Calu3 (cell line): Measurements from ENCODE around the gene LAMB3. TPM values are rescaled to one million over a fixed set of nuclear protein-coding genes. Genes with fewer than 3 reads are reported as not detected.

Source experiments
- BruUV-seq: library from RNA; stranded (reverse); fragments of 400-500 nt; replicated peaks from 2 replicates; lab custom pipeline; 2021; lab: Mats Ljungman, UMichigan
- CTCF ChIA-PET: fragments of 300-600 bp; sonication (Branson Sonifier 250); formaldehyde crosslinking; loops from one replicate; lab custom pipeline; 2022; ENCODE audit warnings: antibody characterized with exemption; lab: Charles Lee
- DNase-seq: peaks from one replicate; pipeline ENCODE4 v3.0.0; 2022
- H3K27ac Mint-ChIP-seq: one replicate; pipeline ENCODE4 v1.8.0; 2022; ENCODE audit warnings: mixed read lengths; ENCODE audit not compliant: unreplicated experiment
- H3K27me3 Mint-ChIP-seq: one replicate; pipeline ENCODE4 v1.8.0; 2022; ENCODE audit warnings: mixed read lengths; ENCODE audit not compliant: unreplicated experiment
- H3K36me3 Mint-ChIP-seq: one replicate; pipeline ENCODE4 v1.8.0; 2022; ENCODE audit warnings: mild to moderate bottlenecking, moderate library complexity, mixed read lengths; ENCODE audit not compliant: insufficient read depth, unreplicated experiment
- H3K4me1 Mint-ChIP-seq: one replicate; pipeline ENCODE4 v1.8.0; 2022; ENCODE audit warnings: mild to moderate bottlenecking, low read depth, mixed read lengths; ENCODE audit not compliant: unreplicated experiment
- H3K4me3 Mint-ChIP-seq: one replicate; pipeline ENCODE4 v1.8.0; 2022; ENCODE audit warnings: mild to moderate bottlenecking, low read depth, moderate library complexity, mixed read lengths; ENCODE audit not compliant: unreplicated experiment
- H3K9me3 Mint-ChIP-seq: one replicate; pipeline ENCODE4 v1.8.0; 2022; ENCODE audit warnings: low read depth, mixed read lengths; ENCODE audit not compliant: unreplicated experiment
- intact Hi-C: fragments of 100-400 bp; cut with micrococcal nuclease; formaldehyde crosslinking; loops from one replicate; pipeline ENCODE4 v1.10.0; 2022; ENCODE audit not compliant: unreplicated experiment
- total RNA-seq: library from RNA; stranded (reverse); gene quantifications from 2 replicates; pipeline ENCODE4 v1.2.3, GENCODE V29; 2022
- TF ChIP-seq, protein P1 (sequence below): fragments of 200-600 bp; IDR thresholded peaks from one replicate; pipeline ENCODE4 v1.8.0; 2022; ENCODE audit warnings: antibody characterized with exemption; ENCODE audit not compliant: unreplicated experiment

LAMB3 gene
- total RNA-seq, 1 experiment from 2014 or later = 331 TPM

- Mint-ChIP-seq H3K27ac (no peak overlapping the region), H3K27me3 (peaks cover 40% of the 10 kb centered on the region), H3K4me1 (no peaks in the 10 kb centered on the region), H3K9me3 (no peaks in the 10 kb centered on the region), H3K36me3 (no peaks in the 10 kb centered on the region), H3K4me3 (no peak overlapping the region)
- intact Hi-C loops = loop anchor here (1.0 kb wide), 3 partner anchors 50 to 145 kb away; partner anchors contain the start of gene LAMB3
- peak; percentile 61 for DNase-seq
- CTCF ChIA-PET = interaction anchor here (0.5 to 1.4 kb wide), 3 partner anchors 25 to 59 kb away, joined by 3 to 5 read pairs (median 3); no protein-coding TSS in a partner anchor
- TF ChIP-seq, protein P1, sequence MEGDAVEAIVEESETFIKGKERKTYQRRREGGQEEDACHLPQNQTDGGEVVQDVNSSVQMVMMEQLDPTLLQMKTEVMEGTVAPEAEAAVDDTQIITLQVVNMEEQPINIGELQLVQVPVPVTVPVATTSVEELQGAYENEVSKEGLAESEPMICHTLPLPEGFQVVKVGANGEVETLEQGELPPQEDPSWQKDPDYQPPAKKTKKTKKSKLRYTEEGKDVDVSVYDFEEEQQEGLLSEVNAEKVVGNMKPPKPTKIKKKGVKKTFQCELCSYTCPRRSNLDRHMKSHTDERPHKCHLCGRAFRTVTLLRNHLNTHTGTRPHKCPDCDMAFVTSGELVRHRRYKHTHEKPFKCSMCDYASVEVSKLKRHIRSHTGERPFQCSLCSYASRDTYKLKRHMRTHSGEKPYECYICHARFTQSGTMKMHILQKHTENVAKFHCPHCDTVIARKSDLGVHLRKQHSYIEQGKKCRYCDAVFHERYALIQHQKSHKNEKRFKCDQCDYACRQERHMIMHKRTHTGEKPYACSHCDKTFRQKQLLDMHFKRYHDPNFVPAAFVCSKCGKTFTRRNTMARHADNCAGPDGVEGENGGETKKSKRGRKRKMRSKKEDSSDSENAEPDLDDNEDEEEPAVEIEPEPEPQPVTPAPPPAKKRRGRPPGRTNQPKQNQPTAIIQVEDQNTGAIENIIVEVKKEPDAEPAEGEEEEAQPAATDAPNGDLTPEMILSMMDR = peak; percentile 85
- no TSS peak for BruUV-seq
Observed at GRCh38 chr1:209601809-209602657, 50.2 kb downstream of the LAMB3 start.

DNA sequence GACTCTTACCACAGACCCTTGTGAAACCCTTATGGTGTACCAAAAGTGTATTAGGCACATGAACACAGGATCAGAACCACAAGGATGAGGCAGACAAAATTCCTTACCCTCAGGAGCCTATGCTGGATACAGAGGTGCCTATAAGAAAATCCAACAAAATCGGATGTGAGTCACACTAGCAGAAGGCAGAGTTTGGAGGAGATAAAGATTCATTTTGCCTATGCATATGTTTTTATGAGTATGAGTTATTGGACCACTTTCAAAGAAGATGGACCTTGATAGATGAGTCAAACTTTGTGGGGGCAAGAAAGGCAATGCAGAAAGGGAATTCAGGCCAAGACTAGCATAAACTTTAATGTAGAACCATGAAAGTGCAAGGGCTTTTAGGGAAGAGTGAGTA lies 51.7 kb downstream of the LAMB3 start:
- Mint-ChIP-seq H3K27ac (no peak overlapping the region), H3K27me3 (peaks cover 55% of the 10 kb centered on the region), H3K4me1 (no peaks in the 10 kb centered on the region), H3K36me3 (no peaks in the 10 kb centered on the region), H3K4me3 (no peak overlapping the region), H3K9me3 (no peaks in the 10 kb centered on the region)
- TF ChIP-seq, protein P1 = no peak
- CTCF ChIA-PET = interaction anchor here (1.4 kb wide), 1 partner anchor 27 kb away, joined by 5 read pairs; no protein-coding TSS in a partner anchor
- no peak for DNase-seq
- no TSS peak for BruUV-seq
- intact Hi-C loops = no loop called here

DNA sequence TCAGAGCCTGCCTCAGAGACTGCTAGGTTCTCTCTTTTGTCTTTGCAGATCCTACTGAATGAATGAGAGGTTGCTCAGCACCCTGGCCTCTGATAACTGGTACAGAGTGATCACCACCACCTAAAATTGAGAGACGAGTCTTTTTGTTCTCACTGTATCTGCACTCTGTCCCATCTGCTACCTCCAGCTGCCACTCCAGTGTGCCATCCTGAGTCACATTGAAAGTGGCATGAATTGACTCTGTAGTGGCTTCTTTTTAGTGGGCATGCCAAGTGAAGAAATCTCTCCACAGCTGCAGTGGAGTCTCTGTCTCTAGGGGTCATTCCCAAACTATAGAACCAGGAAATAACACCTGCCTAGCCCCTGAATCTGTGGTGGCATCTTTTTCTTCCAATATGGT lies 54.0 kb downstream of the LAMB3 start:
- Mint-ChIP-seq H3K27me3 (peaks cover 78% of the 10 kb centered on the region), H3K4me3 (no peak overlapping the region), H3K9me3 (no peaks in the 10 kb centered on the region), H3K27ac (no peak overlapping the region), H3K4me1 (no peaks in the 10 kb centered on the region), H3K36me3 (no peaks in the 10 kb centered on the region)
- TF ChIP-seq, protein P1 = no peak
- no TSS peak for BruUV-seq
- no peak for DNase-seq
- intact Hi-C loops = no loop called here
- CTCF ChIA-PET = no interaction called here

- no peak overlapping the region for H3K4me3 Mint-ChIP-seq
- no peaks in the 10 kb centered on the region for H3K9me3 Mint-ChIP-seq
- no TSS peak for BruUV-seq
- no peaks in the 10 kb centered on the region for H3K36me3 Mint-ChIP-seq
- H3K4me1 Mint-ChIP-seq = no peaks in the 10 kb centered on the region
- TF ChIP-seq, protein P1 = no peak
- intact Hi-C loops = no loop called here
- peaks cover 86% of the 10 kb centered on the region for H3K27me3 Mint-ChIP-seq
- no peak overlapping the region for H3K27ac Mint-ChIP-seq
- DNase-seq = no peak
- CTCF ChIA-PET = no interaction called here
Observed at GRCh38 chr1:209597499-209597898, 54.7 kb downstream of the LAMB3 start.
